Measurements from ENCODE around the gene NUP214.

The NUP214 gene

GRCh38 chr9:131214286-131214856 is 89.0 kb downstream of the NUP214 start:
- Histone ChIP-seq H3K27me3 (ENCODE audit: insufficient read depth, low read length) (no peaks in the 10 kb centered on the region), H3K9ac (ENCODE audit: low read length) (no peak overlapping the region), H2AK5ac (ENCODE audit: low read length) (no peak overlapping the region), H2BK12ac (ENCODE audit: low read length) (no peak overlapping the region), H3K4me3 (ENCODE audit: low read depth, low read length) (no peak overlapping the region), H2BK5ac (ENCODE audit: low read depth, low read length, poor library complexity) (no peak overlapping the region), H4K91ac (ENCODE audit: low read depth, low read length) (no peak overlapping the region), H4K12ac (ENCODE audit: low read depth, low read length) (no peak overlapping the region), H2BK120ac (ENCODE audit: insufficient read depth, low read length, poor library complexity) (no peak overlapping the region), H3K4me1 (ENCODE audit: control insufficient read depth in 1 of 2, insufficient read depth in 2 of 2, low read length in 2 of 2) (no peaks in the 10 kb centered on the region), H2AFZ (ENCODE audit: insufficient read depth, low read length, poor library complexity) (no peak overlapping the region), H3K23ac (ENCODE audit: low read length) (no peak overlapping the region), H3K36me3 (ENCODE audit: control insufficient read depth in 1 of 2, insufficient read depth in 2 of 2, low read length in 2 of 2) (peaks cover 3 to 10% of the 10 kb centered on the region in 2 experiments), H4K8ac (ENCODE audit: low read depth, low read length) (no peak overlapping the region), H3K14ac (ENCODE audit: low read length) (no peak overlapping the region), H3K27ac (ENCODE audit: low read depth, low read length) (no peak overlapping the region), H3K4ac (ENCODE audit: low read depth, low read length) (no peak overlapping the region), H3K9me3 (ENCODE audit: insufficient read depth, low read depth, low read length) (no peaks in the 10 kb centered on the region), H3K18ac (ENCODE audit: low read length) (no peak overlapping the region), H3K4me2 (ENCODE audit: low read length) (no peak overlapping the region), H3K79me2 (ENCODE audit: control insufficient read depth, insufficient read depth, low read length, poor library complexity) (no peaks in the 10 kb centered on the region), H3K79me1 (ENCODE audit: low read length) (no peaks in the 10 kb centered on the region)
- WGBS (ENCODE audit: extremely low coverage, insufficient coverage, insufficient read length): no CpG with 5 or more reads among the region's 7 CpGs
- DNase-seq: no peak

GRCh38 chr9:131214876-131215275 is 89.5 kb downstream of the NUP214 start:
- Histone ChIP-seq H3K27ac (ENCODE audit: low read depth, low read length) (no peak overlapping the region), H2AFZ (ENCODE audit: insufficient read depth, low read length, poor library complexity) (no peak overlapping the region), H4K12ac (ENCODE audit: low read depth, low read length) (no peak overlapping the region), H2BK120ac (ENCODE audit: insufficient read depth, low read length, poor library complexity) (no peak overlapping the region), H3K9me3 (ENCODE audit: insufficient read depth, low read depth, low read length) (no peaks in the 10 kb centered on the region), H2AK5ac (ENCODE audit: low read length) (no peak overlapping the region), H3K9ac (ENCODE audit: low read length) (no peak overlapping the region), H3K4me2 (ENCODE audit: low read length) (no peak overlapping the region), H3K4ac (ENCODE audit: low read depth, low read length) (no peak overlapping the region), H3K4me1 (ENCODE audit: control insufficient read depth in 1 of 2, insufficient read depth in 2 of 2, low read length in 2 of 2) (no peaks in the 10 kb centered on the region), H3K23ac (ENCODE audit: low read length) (no peak overlapping the region), H3K14ac (ENCODE audit: low read length) (no peak overlapping the region), H2BK5ac (ENCODE audit: low read depth, low read length, poor library complexity) (no peak overlapping the region), H3K27me3 (ENCODE audit: insufficient read depth, low read length) (no peaks in the 10 kb centered on the region), H4K91ac (ENCODE audit: low read depth, low read length) (no peak overlapping the region), H3K36me3 (ENCODE audit: control insufficient read depth in 1 of 2, insufficient read depth in 2 of 2, low read length in 2 of 2) (peaks cover 3 to 11% of the 10 kb centered on the region in 2 experiments), H3K79me1 (ENCODE audit: low read length) (no peaks in the 10 kb centered on the region), H4K8ac (ENCODE audit: low read depth, low read length) (no peak overlapping the region), H2BK12ac (ENCODE audit: low read length) (no peak overlapping the region), H3K18ac (ENCODE audit: low read length) (no peak overlapping the region), H3K79me2 (ENCODE audit: control insufficient read depth, insufficient read depth, low read length, poor library complexity) (no peaks in the 10 kb centered on the region), H3K4me3 (ENCODE audit: low read depth, low read length) (no peak overlapping the region)
- DNase-seq: no peak
- WGBS (ENCODE audit: extremely low coverage, insufficient coverage, insufficient read length): no CpG with 5 or more reads among the region's 4 CpGs

GRCh38 chr9:131216806-131217205 is 91.4 kb downstream of the NUP214 start:
- no peak overlapping the region for H2BK120ac ChIP-seq (ENCODE audit: insufficient read depth, low read length, poor library complexity)
- no peaks in the 10 kb centered on the region for H3K4me1 ChIP-seq (ENCODE audit: control insufficient read depth in 1 of 2, insufficient read depth in 2 of 2, low read length in 2 of 2)

GRCh38 chr9:131217331-131218031 is 92.1 kb downstream of the NUP214 start:
- H2BK12ac ChIP-seq (ENCODE audit: low read length): no peak overlapping the region
- no peaks in the 10 kb centered on the region for H3K9me3 ChIP-seq (ENCODE audit: insufficient read depth, low read depth, low read length)
- no peak for DNase-seq
- H3K23ac ChIP-seq (ENCODE audit: low read length): no peak overlapping the region
- no peaks in the 10 kb centered on the region for H3K4me1 ChIP-seq (ENCODE audit: control insufficient read depth in 1 of 2, insufficient read depth in 2 of 2, low read length in 2 of 2)
- no peak overlapping the region for H2AK5ac ChIP-seq (ENCODE audit: low read length)
- no peak overlapping the region for H2BK5ac ChIP-seq (ENCODE audit: low read depth, low read length, poor library complexity)
- no peak overlapping the region for H4K12ac ChIP-seq (ENCODE audit: low read depth, low read length)
- no peak overlapping the region for H4K8ac ChIP-seq (ENCODE audit: low read depth, low read length)
- H3K4me2 ChIP-seq (ENCODE audit: low read length): no peak overlapping the region
- no peak overlapping the region for H3K4me3 ChIP-seq (ENCODE audit: low read depth, low read length)
- H3K4ac ChIP-seq (ENCODE audit: low read depth, low read length): no peak overlapping the region
- peaks cover 6 to 11% of the 10 kb centered on the region in 2 experiments for H3K36me3 ChIP-seq (ENCODE audit: control insufficient read depth in 1 of 2, insufficient read depth in 2 of 2, low read length in 2 of 2)
- WGBS (ENCODE audit: extremely low coverage, insufficient coverage, insufficient read length): no CpG with 5 or more reads among the region's 6 CpGs
- H4K91ac ChIP-seq (ENCODE audit: low read depth, low read length): no peak overlapping the region
- no peaks in the 10 kb centered on the region for H3K79me1 ChIP-seq (ENCODE audit: low read length)
- H3K79me2 ChIP-seq (ENCODE audit: control insufficient read depth, insufficient read depth, low read length, poor library complexity): no peaks in the 10 kb centered on the region
- no peak overlapping the region for H3K27ac ChIP-seq (ENCODE audit: low read depth, low read length)
- no peak overlapping the region for H3K14ac ChIP-seq (ENCODE audit: low read length)
- H2AFZ ChIP-seq (ENCODE audit: insufficient read depth, low read length, poor library complexity): no peak overlapping the region
- H3K18ac ChIP-seq (ENCODE audit: low read length): no peak overlapping the region
- H2BK120ac ChIP-seq (ENCODE audit: insufficient read depth, low read length, poor library complexity): no peak overlapping the region
- no peaks in the 10 kb centered on the region for H3K27me3 ChIP-seq (ENCODE audit: insufficient read depth, low read length)
- no peak overlapping the region for H3K9ac ChIP-seq (ENCODE audit: low read length)

More at GRCh38 chr9:131216806-131217205, 91.4 kb downstream of the NUP214 start:
- no peak overlapping the region for H2AK5ac ChIP-seq (ENCODE audit: low read length)
- no peak overlapping the region for H3K4me2 ChIP-seq (ENCODE audit: low read length)
- H3K4me3 ChIP-seq (ENCODE audit: low read depth, low read length): no peak overlapping the region
- no peak overlapping the region for H4K8ac ChIP-seq (ENCODE audit: low read depth, low read length)
- H3K79me1 ChIP-seq (ENCODE audit: low read length): no peaks in the 10 kb centered on the region
- no CpG with 5 or more reads among the region's 4 CpGs for WGBS (ENCODE audit: extremely low coverage, insufficient coverage, insufficient read length)
- no peaks in the 10 kb centered on the region for H3K9me3 ChIP-seq (ENCODE audit: insufficient read depth, low read depth, low read length)
- H4K91ac ChIP-seq (ENCODE audit: low read depth, low read length): no peak overlapping the region
- H3K79me2 ChIP-seq (ENCODE audit: control insufficient read depth, insufficient read depth, low read length, poor library complexity): no peaks in the 10 kb centered on the region
- no peak overlapping the region for H3K9ac ChIP-seq (ENCODE audit: low read length)
- no peak overlapping the region for H2BK5ac ChIP-seq (ENCODE audit: low read depth, low read length, poor library complexity)
- no peak overlapping the region for H2BK12ac ChIP-seq (ENCODE audit: low read length)
- H3K14ac ChIP-seq (ENCODE audit: low read length): no peak overlapping the region
- no peak overlapping the region for H2AFZ ChIP-seq (ENCODE audit: insufficient read depth, low read length, poor library complexity)
- H3K4ac ChIP-seq (ENCODE audit: low read depth, low read length): no peak overlapping the region
- H3K18ac ChIP-seq (ENCODE audit: low read length): no peak overlapping the region
- no peak overlapping the region for H3K27ac ChIP-seq (ENCODE audit: low read depth, low read length)
- H3K36me3 ChIP-seq (ENCODE audit: control insufficient read depth in 1 of 2, insufficient read depth in 2 of 2, low read length in 2 of 2): peaks cover 3 to 11% of the 10 kb centered on the region in 2 experiments
- DNase-seq: no peak
- no peaks in the 10 kb centered on the region for H3K27me3 ChIP-seq (ENCODE audit: insufficient read depth, low read length)
- no peak overlapping the region for H4K12ac ChIP-seq (ENCODE audit: low read depth, low read length)
- H3K23ac ChIP-seq (ENCODE audit: low read length): no peak overlapping the region
